MM.1S (cell line): Measurements from ENCODE around the gene C19orf67.

Experiments
- DNase-seq: peaks from one replicate; pipeline ENCODE4 v3.0.0-alpha.2; 2015
- H2AFZ ChIP-seq: fragments of 300-600 bp; sonication (generic); 2 replicates; pipeline ENCODE4 v1.6.0; 2016; ENCODE audit warnings: antibody characterized with exemption, low read length
- H3F3A ChIP-seq: fragments of 300-600 bp; sonication (generic); 2 replicates; pipeline ENCODE4 v1.6.1; 2016; ENCODE audit warnings: mild to moderate bottlenecking, antibody characterized with exemption, low read length, moderate library complexity, mixed read lengths; ENCODE audit not compliant: insufficient read depth
- H3K27ac ChIP-seq: fragments of 300-600 bp; sonication (generic); 2 replicates; pipeline ENCODE4 v1.5.1; 2016; ENCODE audit warnings: mild to moderate bottlenecking, low read length
- H3K27me3 ChIP-seq: fragments of 300-600 bp; sonication (generic); replicated peaks from 2 replicates; pipeline ENCODE4 v1.6.0; 2016; ENCODE audit warnings: low read length; ENCODE audit not compliant: insufficient read depth
- H3K36me3 ChIP-seq: fragments of 300-600 bp; sonication (generic); replicated peaks from 2 replicates; pipeline ENCODE4 v1.6.1; 2016; ENCODE audit warnings: mild to moderate bottlenecking, low read length, mixed read lengths; ENCODE audit not compliant: insufficient read depth
- H3K4me1 ChIP-seq: fragments of 300-600 bp; sonication (generic); 2 replicates; pipeline ENCODE4 v1.6.1; 2016; ENCODE audit warnings: low read length, mixed read lengths
- H3K4me2 ChIP-seq: fragments of 300-600 bp; sonication (generic); 2 replicates; pipeline ENCODE4 v1.6.0; 2016; ENCODE audit warnings: low read depth, low read length
- H3K4me3 ChIP-seq: fragments of 300-600 bp; sonication (generic); 2 replicates; pipeline ENCODE4 v1.5.1; 2016; ENCODE audit warnings: low read length, mixed read lengths
- H3K79me2 ChIP-seq: fragments of 300-600 bp; sonication (generic); 2 replicates; pipeline ENCODE4 v1.6.1; 2016; ENCODE audit warnings: mixed run types, low read length, mixed read lengths
- H3K9ac ChIP-seq: fragments of 300-600 bp; sonication (generic); 2 replicates; pipeline ENCODE4 v1.6.1; 2016; ENCODE audit warnings: low read length, mixed read lengths
- H3K9me2 ChIP-seq: fragments of 300-600 bp; sonication (generic); replicated peaks from 2 replicates; pipeline ENCODE4 v1.6.1; 2016; ENCODE audit warnings: mild to moderate bottlenecking, low read length, mixed read lengths; ENCODE audit not compliant: insufficient read depth
- H3K9me3 ChIP-seq: fragments of 300-600 bp; sonication (generic); replicated peaks from 2 replicates; pipeline ENCODE4 v1.6.1; 2016; ENCODE audit warnings: mild to moderate bottlenecking, low read length, mixed read lengths; ENCODE audit not compliant: insufficient read depth
- H4K20me1 ChIP-seq: fragments of 300-600 bp; sonication (generic); 2 replicates; pipeline ENCODE4 v1.6.1; 2016; ENCODE audit warnings: mild to moderate bottlenecking, low read length, moderate library complexity, mixed read lengths; ENCODE audit not compliant: insufficient read depth
- CTCF ChIP-seq: fragments of 300-600 bp; sonication (generic); IDR thresholded peaks from 2 replicates; pipeline ENCODE4 v1.5.1; 2016; ENCODE audit warnings: antibody characterized with exemption, low read length, mixed read lengths
- EZH2 ChIP-seq: fragments of 300-600 bp; sonication (generic); optimal IDR thresholded peaks from 2 replicates; pipeline ENCODE3; 2017; ENCODE audit warnings: low read depth, mild to moderate bottlenecking, antibody characterized with exemption, low read length, mixed read lengths
- EZH2phosphoT487 ChIP-seq: fragments of 300-600 bp; sonication (generic); IDR thresholded peaks from 2 replicates; pipeline ENCODE4 v1.6.1; 2018; ENCODE audit warnings: antibody characterized with exemption, low read length

Gene C19orf67

GRCh38 chr19:14127176-14127575, 41.6 kb upstream of the C19orf67 start:
- Histone ChIP-seq H3K9me2 (no peaks in the 10 kb centered on the region), H4K20me1 (no peaks in the 10 kb centered on the region), H3K4me2 (no peak overlapping the region), H3K36me3 (no peaks in the 10 kb centered on the region), H3F3A (peaks cover 16% of the 10 kb centered on the region), H3K27ac (no peak overlapping the region), H3K4me1 (peaks cover 21% of the 10 kb centered on the region), H3K4me3 (no peak overlapping the region), H3K79me2 (peaks cover 13% of the 10 kb centered on the region), H2AFZ (no peak overlapping the region), H3K27me3 (no peaks in the 10 kb centered on the region), H3K9ac (no peak overlapping the region), H3K9me3 (no peaks in the 10 kb centered on the region)
- no peak for DNase-seq
- TF ChIP-seq CTCF (no peak), EZH2 (no peak), EZH2phosphoT487 (no peak)

- Histone ChIP-seq H3K9me3 (no peaks in the 10 kb centered on the region), H3K79me2 (peaks cover 7% of the 10 kb centered on the region), H3K36me3 (no peaks in the 10 kb centered on the region), H3F3A (peaks cover 23% of the 10 kb centered on the region), H3K4me2 (no peak overlapping the region), H3K27me3 (no peaks in the 10 kb centered on the region), H3K27ac (no peak overlapping the region), H3K9ac (no peak overlapping the region), H3K9me2 (no peaks in the 10 kb centered on the region), H4K20me1 (no peaks in the 10 kb centered on the region), H3K4me1 (peaks cover 13% of the 10 kb centered on the region), H2AFZ (no peak overlapping the region), H3K4me3 (no peak overlapping the region)
- TF ChIP-seq EZH2: no peak
- no peak for TF ChIP-seq CTCF
- no peak for TF ChIP-seq EZH2phosphoT487
- DNase-seq: no peak
Measured at GRCh38 chr19:14122924-14123323, 37.3 kb upstream of the C19orf67 start.

- Histone ChIP-seq H3K9me2 (no peaks in the 10 kb centered on the region), H4K20me1 (no peaks in the 10 kb centered on the region), H3K4me3 (no peak overlapping the region), H3K27me3 (no peaks in the 10 kb centered on the region), H3K36me3 (no peaks in the 10 kb centered on the region), H2AFZ (no peak overlapping the region), H3K27ac (no peak overlapping the region), H3K4me1 (peaks cover 14% of the 10 kb centered on the region), H3F3A (peaks cover 22% of the 10 kb centered on the region), H3K9ac (no peak overlapping the region), H3K79me2 (peaks cover 19% of the 10 kb centered on the region), H3K9me3 (no peaks in the 10 kb centered on the region), H3K4me2 (no peak overlapping the region)
- TF ChIP-seq CTCF (no peak), EZH2 (no peak), EZH2phosphoT487 (no peak)
- DNase-seq: no peak
Measured at GRCh38 chr19:14120497-14120780, 34.9 kb upstream of the C19orf67 start.
